K562 (cell line): Measurements from ENCODE around the gene TCIRG1. TPM values are rescaled to one million over a fixed set of nuclear protein-coding genes. Genes with fewer than 3 reads are reported as not detected.
A peak's percentile ranks its signal among the peaks of the same experiment; 100 is the strongest.

ENCODE experiments used
- BCOR ChIP-seq: fragments of 450-650 bp; IDR thresholded peaks from 2 replicates; pipeline ENCODE4 v1.6.1; 2016
- ETS1 ChIP-seq: conservative IDR thresholded peaks from 2 replicates; pipeline ENCODE4 v1.6.1; 2011; ENCODE audit warnings: low read depth, mild to moderate bottlenecking, low read length; ENCODE audit not compliant: control insufficient read depth
- HDAC2 ChIP-seq: fragments of 450-650 bp; IDR thresholded peaks from 2 replicates; pipeline ENCODE4 v1.6.1; 2016; ENCODE audit warnings: mild to moderate bottlenecking
- PHF20 ChIP-seq: fragments of 450-650 bp; IDR thresholded peaks from 2 replicates; pipeline ENCODE4 v1.6.1; 2018; ENCODE audit not compliant: partially characterized antibody
- POLR2AphosphoS5 ChIP-seq: IDR thresholded peaks from 2 replicates; pipeline ENCODE4 v1.6.1; 2011; ENCODE audit warnings: mild to moderate bottlenecking, low read depth, low read length, moderate library complexity; ENCODE audit not compliant: control insufficient read depth, insufficient read depth
- RB1 ChIP-seq: fragments of 450-650 bp; IDR thresholded peaks from 2 replicates; pipeline ENCODE4 v1.6.1; 2017; ENCODE audit warnings: low read depth, mild to moderate bottlenecking
- SAFB2 ChIP-seq: fragments of 200-400 bp; formaldehyde crosslinking; IDR thresholded peaks from 2 replicates; pipeline ENCODE4 v1.6.1; 2018; ENCODE audit warnings: borderline replicate concordance, low read length, low read depth, moderate library complexity; ENCODE audit not compliant: severe bottlenecking
- ZNF583 ChIP-seq: fragments of 250-450 bp; sonication (Bioruptor Pico); IDR thresholded peaks from 2 replicates; pipeline ENCODE4 v1.4.0; 2020
- ZNF699 ChIP-seq: fragments of 250-450 bp; sonication (Bioruptor Pico); IDR thresholded peaks from 2 replicates; pipeline ENCODE4 v1.8.0; 2021; ENCODE audit warnings: mild to moderate bottlenecking, moderate library complexity; ENCODE audit not compliant: insufficient replicate concordance
- ZNF717 ChIP-seq: fragments of 250-450 bp; sonication (Bioruptor Pico); IDR thresholded peaks from 2 replicates; pipeline ENCODE4 v1.5.0; 2021
- polyA plus RNA-seq, 8 experiments: library from polyadenylated mRNA; depleted of rRNA in 4 of 8; stranded (reverse) in 5 of 8; unstranded in 3 of 8; fragments of >200 nt; fragmentation: Nextera tagmentation in 2 of 8; fragmentation: Illumina TruSeq in 1 of 8; extraction: Ambion mirVana in 2 of 8; extraction: Trizol in 1 of 8; gene quantifications; 2 replicates each; pipeline versions ENCODE4 v1.2.1 to v1.2.3, GENCODE V29; 2011 to 2014; ENCODE audit warnings: inconsistent platforms in 1 of 8, missing spikeins in 1 of 8
- total RNA-seq, 7 experiments: library from RNA; depleted of rRNA in 6 of 7; stranded (reverse); fragments of >200 nt in 6 of 7; fragmentation: Illumina TruSeq in 2 of 7; extraction: Trizol in 2 of 7; gene quantifications; 2 replicates each; pipeline versions ENCODE4 v1.2.1 to v1.2.3, GENCODE V29; 2011 to 2021; ENCODE audit warnings: low replicate concordance in 1 of 7
- TF ChIP-seq, protein P1 (sequence below), 2 experiments: fragments of 450-650 bp in 1 of 2; sonication (generic) in 1 of 2; formaldehyde crosslinking; conservative IDR thresholded peaks; 2 replicates each; pipeline versions ENCODE4 v1.4.0 to v1.8.1; 2020 to 2022; ENCODE audit warnings: mild to moderate bottlenecking in 1 of 2, missing genetic modification reagents in 1 of 2
- TF ChIP-seq, protein P2 (sequence below): fragments of 250-450 bp; sonication (Bioruptor Pico); IDR thresholded peaks from 2 replicates; pipeline ENCODE4 v1.5.0; 2020; ENCODE audit warnings: mild to moderate bottlenecking, borderline replicate concordance
- TF ChIP-seq, protein P3 (sequence below): fragments of 450-650 bp; IDR thresholded peaks from 2 replicates; pipeline ENCODE4 v1.6.1; 2018; ENCODE audit not compliant: partially characterized antibody
- TF ChIP-seq, protein P4 (sequence below): sonication (generic); formaldehyde crosslinking; IDR thresholded peaks from 2 replicates; pipeline ENCODE4 v1.8.0; 2022; ENCODE audit warnings: mild to moderate bottlenecking, missing genetic modification reagents

Gene TCIRG1
- total and polyA plus RNA-seq, 9 of the 15 experiments (the other 6 are each of a cell fraction or from before 2014, with no cell fraction given): 0.49 to 143 (median 24.4) TPM

GRCh38 chr11:68038718-68039525, at the start of gene TCIRG1 (continued):
- TF ChIP-seq SAFB2 (no peak), ZNF699 (CRISPR knock-in tag) (no peak), HDAC2 (peak; percentile 99), ZNF583 (CRISPR knock-in tag) (peak; percentile 14; the same call in 1 of the 2 replicates), ETS1 (peak; percentile 71; the same call in 1 of the 2 replicates), ZNF717 (0 out of 2 replicates have a peak, but pooled peaks have one; percentile 33), PHF20 (peak; percentile 77), RB1 (peak; percentile 83; the same call in 1 of the 2 replicates), BCOR (peak; percentile 100), POLR2AphosphoS5 (peak; percentile 36; the same call in 1 of the 2 replicates)
- TF ChIP-seq, protein P1, sequence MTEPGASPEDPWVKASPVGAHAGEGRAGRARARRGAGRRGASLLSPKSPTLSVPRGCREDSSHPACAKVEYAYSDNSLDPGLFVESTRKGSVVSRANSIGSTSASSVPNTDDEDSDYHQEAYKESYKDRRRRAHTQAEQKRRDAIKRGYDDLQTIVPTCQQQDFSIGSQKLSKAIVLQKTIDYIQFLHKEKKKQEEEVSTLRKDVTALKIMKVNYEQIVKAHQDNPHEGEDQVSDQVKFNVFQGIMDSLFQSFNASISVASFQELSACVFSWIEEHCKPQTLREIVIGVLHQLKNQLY (CRISPR knock-in tag; conservative IDR thresholded peaks at IDR 0.05): no peak
- TF ChIP-seq, protein P2, sequence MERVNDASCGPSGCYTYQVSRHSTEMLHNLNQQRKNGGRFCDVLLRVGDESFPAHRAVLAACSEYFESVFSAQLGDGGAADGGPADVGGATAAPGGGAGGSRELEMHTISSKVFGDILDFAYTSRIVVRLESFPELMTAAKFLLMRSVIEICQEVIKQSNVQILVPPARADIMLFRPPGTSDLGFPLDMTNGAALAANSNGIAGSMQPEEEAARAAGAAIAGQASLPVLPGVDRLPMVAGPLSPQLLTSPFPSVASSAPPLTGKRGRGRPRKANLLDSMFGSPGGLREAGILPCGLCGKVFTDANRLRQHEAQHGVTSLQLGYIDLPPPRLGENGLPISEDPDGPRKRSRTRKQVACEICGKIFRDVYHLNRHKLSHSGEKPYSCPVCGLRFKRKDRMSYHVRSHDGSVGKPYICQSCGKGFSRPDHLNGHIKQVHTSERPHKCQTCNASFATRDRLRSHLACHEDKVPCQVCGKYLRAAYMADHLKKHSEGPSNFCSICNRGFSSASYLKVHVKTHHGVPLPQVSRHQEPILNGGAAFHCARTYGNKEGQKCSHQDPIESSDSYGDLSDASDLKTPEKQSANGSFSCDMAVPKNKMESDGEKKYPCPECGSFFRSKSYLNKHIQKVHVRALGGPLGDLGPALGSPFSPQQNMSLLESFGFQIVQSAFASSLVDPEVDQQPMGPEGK: no peak
- TF ChIP-seq, protein P3, sequence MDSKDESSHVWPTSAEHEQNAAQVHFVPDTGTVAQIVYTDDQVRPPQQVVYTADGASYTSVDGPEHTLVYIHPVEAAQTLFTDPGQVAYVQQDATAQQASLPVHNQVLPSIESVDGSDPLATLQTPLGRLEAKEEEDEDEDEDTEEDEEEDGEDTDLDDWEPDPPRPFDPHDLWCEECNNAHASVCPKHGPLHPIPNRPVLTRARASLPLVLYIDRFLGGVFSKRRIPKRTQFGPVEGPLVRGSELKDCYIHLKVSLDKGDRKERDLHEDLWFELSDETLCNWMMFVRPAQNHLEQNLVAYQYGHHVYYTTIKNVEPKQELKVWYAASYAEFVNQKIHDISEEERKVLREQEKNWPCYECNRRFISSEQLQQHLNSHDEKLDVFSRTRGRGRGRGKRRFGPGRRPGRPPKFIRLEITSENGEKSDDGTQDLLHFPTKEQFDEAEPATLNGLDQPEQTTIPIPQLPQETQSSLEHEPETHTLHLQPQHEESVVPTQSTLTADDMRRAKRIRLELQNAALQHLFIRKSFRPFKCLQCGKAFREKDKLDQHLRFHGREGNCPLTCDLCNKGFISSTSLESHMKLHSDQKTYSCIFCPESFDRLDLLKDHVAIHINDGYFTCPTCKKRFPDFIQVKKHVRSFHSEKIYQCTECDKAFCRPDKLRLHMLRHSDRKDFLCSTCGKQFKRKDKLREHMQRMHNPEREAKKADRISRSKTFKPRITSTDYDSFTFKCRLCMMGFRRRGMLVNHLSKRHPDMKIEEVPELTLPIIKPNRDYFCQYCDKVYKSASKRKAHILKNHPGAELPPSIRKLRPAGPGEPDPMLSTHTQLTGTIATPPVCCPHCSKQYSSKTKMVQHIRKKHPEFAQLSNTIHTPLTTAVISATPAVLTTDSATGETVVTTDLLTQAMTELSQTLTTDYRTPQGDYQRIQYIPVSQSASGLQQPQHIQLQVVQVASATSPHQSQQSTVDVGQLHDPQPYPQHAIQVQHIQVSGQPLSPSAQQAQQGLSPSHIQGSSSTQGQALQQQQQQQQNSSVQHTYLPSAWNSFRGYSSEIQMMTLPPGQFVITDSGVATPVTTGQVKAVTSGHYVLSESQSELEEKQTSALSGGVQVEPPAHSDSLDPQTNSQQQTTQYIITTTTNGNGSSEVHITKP: no peak
- TF ChIP-seq, protein P4, sequence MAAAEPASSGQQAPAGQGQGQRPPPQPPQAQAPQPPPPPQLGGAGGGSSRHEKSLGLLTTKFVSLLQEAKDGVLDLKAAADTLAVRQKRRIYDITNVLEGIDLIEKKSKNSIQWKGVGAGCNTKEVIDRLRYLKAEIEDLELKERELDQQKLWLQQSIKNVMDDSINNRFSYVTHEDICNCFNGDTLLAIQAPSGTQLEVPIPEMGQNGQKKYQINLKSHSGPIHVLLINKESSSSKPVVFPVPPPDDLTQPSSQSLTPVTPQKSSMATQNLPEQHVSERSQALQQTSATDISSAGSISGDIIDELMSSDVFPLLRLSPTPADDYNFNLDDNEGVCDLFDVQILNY (CRISPR knock-in tag): peak; percentile 30; the same call in 1 of the 2 replicates
